Fibroblast of lung (primary cell): ENCODE measurements around the gene KLHL7. TPM values are rescaled to one million over a fixed set of nuclear protein-coding genes. Genes with fewer than 3 reads are reported as not detected.

Experiments
- DNase-seq, 2 donors: peaks; one replicate each; pipeline versions ENCODE4 v3.0.0 to v3.0.0-alpha.2; 2010; ENCODE audit warnings: low read depth in 2 of 2
- H2AFZ ChIP-seq: 2 replicates; pipeline ENCODE4 v1.5.1; 2012; ENCODE audit warnings: low read length, control low read depth, inconsistent platforms
- H3K27ac ChIP-seq: 2 replicates; pipeline ENCODE4 v1.5.1; 2011; ENCODE audit warnings: low read length, control low read depth; ENCODE audit not compliant: insufficient read depth
- H3K27me3 ChIP-seq: 2 replicates; pipeline ENCODE4 v1.5.1; 2011; ENCODE audit warnings: mild to moderate bottlenecking, low read length; ENCODE audit not compliant: control insufficient read depth, insufficient read depth
- H3K36me3 ChIP-seq: 2 replicates; pipeline ENCODE4 v1.5.1; 2011; ENCODE audit warnings: low read length; ENCODE audit not compliant: control insufficient read depth, insufficient read depth
- H3K4me1 ChIP-seq: 2 replicates; pipeline ENCODE4 v1.5.1; 2011; ENCODE audit warnings: low read length; ENCODE audit not compliant: control insufficient read depth, insufficient read depth; ENCODE audit errors: extremely low read depth
- H3K4me2 ChIP-seq: 2 replicates; pipeline ENCODE4 v1.5.1; 2011; ENCODE audit warnings: low read length, control low read depth; ENCODE audit not compliant: insufficient read depth; ENCODE audit errors: extremely low read depth
- H3K4me3 ChIP-seq, 4 experiments: fragments of 200-600 bp in 1 of 4; sonication (generic) in 1 of 4; replicated peaks in 1 of 4; 2 replicates each; pipeline ENCODE4 v1.5.1; 2011 to 2016; ENCODE audit warnings: low read length in 4 of 4, low read depth in 3 of 4, mild to moderate bottlenecking in 3 of 4, control low read depth in 2 of 4, inconsistent platforms in 1 of 4, mixed read lengths in 1 of 4; ENCODE audit not compliant: insufficient read depth in 1 of 4; ENCODE audit errors: control extremely low read depth in 1 of 4
- H3K79me2 ChIP-seq: 2 replicates; pipeline ENCODE4 v1.5.1; 2012; ENCODE audit warnings: mild to moderate bottlenecking, low read length, inconsistent platforms; ENCODE audit not compliant: control insufficient read depth, insufficient read depth
- H3K9ac ChIP-seq: 2 replicates; pipeline ENCODE4 v1.5.1; 2011; ENCODE audit warnings: mild to moderate bottlenecking, low read length, control low read depth; ENCODE audit not compliant: insufficient read depth
- H3K9me3 ChIP-seq: 2 replicates; pipeline ENCODE4 v1.5.1; 2012; ENCODE audit warnings: low read depth, low read length; ENCODE audit not compliant: control insufficient read depth, insufficient read depth
- H4K20me1 ChIP-seq: 2 replicates; pipeline ENCODE4 v1.5.1; 2011; ENCODE audit warnings: low read length; ENCODE audit not compliant: control insufficient read depth, insufficient read depth; ENCODE audit errors: extremely low read depth
- EZH2 ChIP-seq: IDR thresholded peaks from 2 replicates; pipeline ENCODE4 v1.5.1; 2012; ENCODE audit warnings: low read length, control low read depth, mild to moderate bottlenecking; ENCODE audit errors: missing control alignments
- polyA plus RNA-seq, 2 donors: library from polyadenylated mRNA; depleted of rRNA in 1 of 2; stranded (reverse) in 1 of 2; unstranded in 1 of 2; fragments of >200 nt; gene quantifications; 2 replicates each; pipeline ENCODE4 v1.2.1, GENCODE V29; 2011 to 2012; ENCODE audit warnings: missing spikeins in 1 of 2
- total RNA-seq: library from RNA; depleted of rRNA; stranded (reverse); fragments of >200 nt; gene quantifications from 2 replicates; pipeline ENCODE4 v1.2.1, GENCODE V29; 2014
- TF ChIP-seq, protein P1 (sequence below), 2 donors: IDR thresholded peaks in 1 of 2; conservative IDR thresholded peaks in 1 of 2; 1 replicate in 1 of 2; 2 replicates in 1 of 2; pipeline ENCODE4 v1.5.1; 2011 to 2012; ENCODE audit warnings: low read length in 2 of 2, control low read depth in 1 of 2, inconsistent platforms in 1 of 2, low read depth in 1 of 2, mild to moderate bottlenecking in 1 of 2

The KLHL7 gene
- total and polyA plus RNA-seq, 2 donors (not counting 1 experiment from before 2014, with no cell fraction given) = 23.5 to 44.5 TPM

DNA sequence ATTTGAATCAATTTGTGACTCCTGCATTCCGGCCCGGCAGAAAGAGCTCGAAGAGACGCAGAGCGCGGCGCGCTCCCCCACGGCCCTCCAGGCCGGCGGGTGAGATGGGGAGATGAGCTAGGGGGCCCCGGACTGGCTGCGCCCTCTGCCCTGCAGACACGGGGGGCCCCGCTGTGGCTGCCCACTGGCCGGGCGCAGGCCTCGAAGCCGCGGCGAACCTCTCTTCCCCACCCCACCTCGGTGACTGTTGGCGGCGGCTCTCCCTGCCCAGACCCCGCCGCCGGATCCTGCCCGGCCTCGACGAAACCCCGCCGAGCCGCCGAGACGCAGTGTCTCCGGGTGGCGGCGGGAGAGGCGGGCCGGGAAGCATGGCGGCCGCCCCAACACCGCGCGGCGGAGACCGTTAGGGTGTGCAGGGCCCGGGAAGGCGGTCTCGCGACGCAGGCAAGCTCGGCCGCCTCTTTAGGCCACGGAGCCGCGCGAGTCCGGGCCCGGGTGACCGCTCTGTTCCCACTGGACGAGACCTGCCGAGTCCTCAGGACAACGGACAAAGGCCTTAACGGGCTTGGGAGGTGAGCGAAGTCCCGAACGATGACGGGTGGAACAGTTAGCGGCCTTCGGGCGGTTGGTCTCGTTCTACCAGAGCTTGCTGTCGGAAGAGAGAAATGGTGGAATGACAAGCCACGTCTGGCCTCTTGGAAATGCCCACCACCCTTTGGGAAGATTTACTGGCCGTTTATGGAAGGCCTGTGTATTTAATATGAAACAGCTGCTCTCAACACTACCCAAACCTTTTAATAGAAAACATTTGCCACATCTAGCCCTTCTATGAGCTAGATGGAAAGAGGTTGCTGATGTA is 100.6 kb downstream of the KLHL7 start:
- H3K4me2 ChIP-seq = no peak overlapping the region
- H3K9ac ChIP-seq = no peak overlapping the region
- H3K9me3 ChIP-seq = no peaks in the 10 kb centered on the region
- no peak overlapping the region for H3K4me3 ChIP-seq
- H2AFZ ChIP-seq = peak overlapping the region; percentile 29
- H3K36me3 ChIP-seq = no peaks in the 10 kb centered on the region
- H3K79me2 ChIP-seq = no peaks in the 10 kb centered on the region
- no peaks in the 10 kb centered on the region for H3K4me1 ChIP-seq
- TF ChIP-seq, protein P1, sequence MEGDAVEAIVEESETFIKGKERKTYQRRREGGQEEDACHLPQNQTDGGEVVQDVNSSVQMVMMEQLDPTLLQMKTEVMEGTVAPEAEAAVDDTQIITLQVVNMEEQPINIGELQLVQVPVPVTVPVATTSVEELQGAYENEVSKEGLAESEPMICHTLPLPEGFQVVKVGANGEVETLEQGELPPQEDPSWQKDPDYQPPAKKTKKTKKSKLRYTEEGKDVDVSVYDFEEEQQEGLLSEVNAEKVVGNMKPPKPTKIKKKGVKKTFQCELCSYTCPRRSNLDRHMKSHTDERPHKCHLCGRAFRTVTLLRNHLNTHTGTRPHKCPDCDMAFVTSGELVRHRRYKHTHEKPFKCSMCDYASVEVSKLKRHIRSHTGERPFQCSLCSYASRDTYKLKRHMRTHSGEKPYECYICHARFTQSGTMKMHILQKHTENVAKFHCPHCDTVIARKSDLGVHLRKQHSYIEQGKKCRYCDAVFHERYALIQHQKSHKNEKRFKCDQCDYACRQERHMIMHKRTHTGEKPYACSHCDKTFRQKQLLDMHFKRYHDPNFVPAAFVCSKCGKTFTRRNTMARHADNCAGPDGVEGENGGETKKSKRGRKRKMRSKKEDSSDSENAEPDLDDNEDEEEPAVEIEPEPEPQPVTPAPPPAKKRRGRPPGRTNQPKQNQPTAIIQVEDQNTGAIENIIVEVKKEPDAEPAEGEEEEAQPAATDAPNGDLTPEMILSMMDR (conservative IDR thresholded peaks at IDR 0.05 in 1 of 2, IDR thresholded peaks at IDR 0.05 in 1 of 2; ENCODE audit: low read depth in 1 of 2, low read length in 2 of 2) = no peak
- TF ChIP-seq EZH2 = no peak
- H4K20me1 ChIP-seq = no peaks in the 10 kb centered on the region
- H3K27me3 ChIP-seq = no peaks in the 10 kb centered on the region
- peak; percentile 10 to 16 for DNase-seq
- no peak overlapping the region for H3K27ac ChIP-seq

DNA sequence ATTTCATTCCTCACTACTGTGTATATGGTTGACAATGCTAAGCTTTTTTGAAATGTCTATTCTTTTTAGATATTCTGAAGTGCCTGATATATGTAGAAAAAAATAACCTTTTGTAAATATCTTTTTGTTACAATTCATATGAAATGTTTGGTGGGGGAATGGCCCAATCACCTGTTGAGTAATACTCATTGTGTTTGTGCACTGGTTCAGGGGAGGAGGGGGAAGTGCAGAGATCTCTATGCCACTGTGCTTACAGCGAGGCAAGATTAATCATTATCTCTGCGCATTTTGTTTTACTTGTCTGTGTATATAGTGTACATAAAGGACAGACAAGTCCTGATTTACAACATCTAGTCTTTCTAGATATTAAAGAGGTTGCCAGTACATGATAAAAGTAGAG is 101.4 kb downstream of the KLHL7 start:
- Histone ChIP-seq H3K4me1 (no peaks in the 10 kb centered on the region), H3K9ac (no peak overlapping the region), H2AFZ (no peak overlapping the region), H3K27me3 (no peaks in the 10 kb centered on the region), H3K79me2 (no peaks in the 10 kb centered on the region), H3K9me3 (no peaks in the 10 kb centered on the region), H3K4me2 (no peak overlapping the region), H3K27ac (no peak overlapping the region), H4K20me1 (no peaks in the 10 kb centered on the region), H3K36me3 (no peaks in the 10 kb centered on the region), H3K4me3 (no peak overlapping the region)
- TF ChIP-seq EZH2 = no peak
- TF ChIP-seq, protein P1 (conservative IDR thresholded peaks at IDR 0.05 in 1 of 2, IDR thresholded peaks at IDR 0.05 in 1 of 2; ENCODE audit: low read depth in 1 of 2, low read length in 2 of 2) = no peak
- no peak for DNase-seq

DNA sequence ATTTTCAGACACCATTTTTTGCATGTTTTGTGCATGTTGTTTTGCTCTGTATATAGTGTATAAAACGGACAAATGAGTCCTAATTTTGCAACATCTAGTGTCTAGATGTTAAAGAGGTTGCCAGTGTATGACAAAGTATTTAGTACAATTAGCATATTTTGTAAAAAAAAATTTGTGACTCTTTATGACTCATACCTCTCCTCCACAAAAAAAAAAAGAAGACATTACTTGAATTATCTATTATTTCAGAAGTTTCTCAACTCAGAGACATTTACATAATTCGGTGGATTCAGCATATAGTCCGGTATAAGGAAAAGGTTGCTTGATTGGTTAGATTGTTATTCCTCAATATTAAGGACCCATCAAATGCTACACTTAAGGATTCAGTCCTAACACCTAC is 102.3 kb downstream of the KLHL7 start:
- no peaks in the 10 kb centered on the region for H3K9me3 ChIP-seq
- H3K36me3 ChIP-seq = no peaks in the 10 kb centered on the region
- H3K79me2 ChIP-seq = no peaks in the 10 kb centered on the region
- H4K20me1 ChIP-seq = no peaks in the 10 kb centered on the region
- no peaks in the 10 kb centered on the region for H3K4me1 ChIP-seq
- peak in 1 of 2 donors; percentile 3 for DNase-seq
- no peak overlapping the region for H3K27ac ChIP-seq
- no peak overlapping the region for H2AFZ ChIP-seq
- no peak overlapping the region for H3K4me2 ChIP-seq
- H3K4me3 ChIP-seq = no peak overlapping the region
- H3K27me3 ChIP-seq = no peaks in the 10 kb centered on the region
- no peak overlapping the region for H3K9ac ChIP-seq
- TF ChIP-seq, protein P1 (conservative IDR thresholded peaks at IDR 0.05 in 1 of 2, IDR thresholded peaks at IDR 0.05 in 1 of 2; ENCODE audit: low read depth in 1 of 2, low read length in 2 of 2) = no peak
- TF ChIP-seq EZH2 = no peak
